ENCODE measurements around the gene MSRB3. TPM values are rescaled to one million over a fixed set of nuclear protein-coding genes. Genes with fewer than 3 reads are reported as not detected.
A peak's percentile ranks its signal among the peaks of the same experiment; 100 is the strongest.
"Not testable (repeated sequence)": the region's sequence is repeated elsewhere in the genome, so short reads cannot be mapped to it uniquely, and the experiment has no call there.

The MSRB3 gene
- polyA plus RNA-seq, 4 donors = 20.3 to 42.5 (median 23.9) TPM

GRCh38 chr12:65444996-65445395, 166.5 kb downstream of the MSRB3 start:
- no peak for DNase-seq (ENCODE audit: low read depth in 4 of 4, low spot score in 3 of 4)

GRCh38 chr12:65446901-65447300, 168.4 kb downstream of the MSRB3 start:
- DNase-seq (ENCODE audit: low read depth in 4 of 4, low spot score in 3 of 4) = no peak

DNA sequence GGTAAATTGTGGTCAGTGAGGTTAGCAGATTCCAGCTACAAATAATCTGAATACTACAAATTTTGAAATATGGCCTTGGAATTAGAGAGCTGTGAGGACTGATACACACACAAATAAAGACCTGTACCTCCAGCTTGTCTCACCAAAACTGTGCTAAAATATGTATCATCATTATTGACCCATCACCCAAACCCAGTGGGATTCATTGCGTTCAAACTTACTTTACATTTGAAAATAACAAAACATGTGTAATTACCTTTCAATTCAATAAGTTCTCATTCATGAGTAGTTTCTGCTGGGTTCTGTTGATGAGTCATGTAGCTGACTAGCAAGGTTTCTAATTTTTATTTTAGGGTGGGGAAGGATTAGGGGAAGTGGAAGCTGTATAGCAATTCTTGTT, 170.9 kb downstream of the MSRB3 start:
- DNase-seq (ENCODE audit: low read depth in 4 of 4, low spot score in 3 of 4) = no peak

- DNase-seq (ENCODE audit: low read depth in 4 of 4, low spot score in 3 of 4) = no peak
These were observed 172.1 kb downstream of the MSRB3 start for GRCh38 chr12:65450625-65451024.

GRCh38 chr12:65454115-65454787, 175.8 kb downstream of the MSRB3 start:
- DNase-seq (ENCODE audit: low read depth in 4 of 4, low spot score in 3 of 4) = no peak

- DNase-seq (ENCODE audit: low read depth in 4 of 4, low spot score in 3 of 4) = not testable (repeated sequence)
These were observed 178.9 kb downstream of the MSRB3 start for GRCh38 chr12:65457341-65457740.

- no peak for DNase-seq (ENCODE audit: low read depth in 4 of 4, low spot score in 3 of 4)
These were observed 180.2 kb downstream of the MSRB3 start for GRCh38 chr12:65458718-65459117.

GRCh38 chr12:65459545-65459944, 181.1 kb downstream of the MSRB3 start:
- DNase-seq (ENCODE audit: low read depth in 4 of 4, low spot score in 3 of 4) = no peak

GRCh38 chr12:65460063-65460462, 181.6 kb downstream of the MSRB3 start:
- no peak for DNase-seq (ENCODE audit: low read depth in 4 of 4, low spot score in 3 of 4)

DNA sequence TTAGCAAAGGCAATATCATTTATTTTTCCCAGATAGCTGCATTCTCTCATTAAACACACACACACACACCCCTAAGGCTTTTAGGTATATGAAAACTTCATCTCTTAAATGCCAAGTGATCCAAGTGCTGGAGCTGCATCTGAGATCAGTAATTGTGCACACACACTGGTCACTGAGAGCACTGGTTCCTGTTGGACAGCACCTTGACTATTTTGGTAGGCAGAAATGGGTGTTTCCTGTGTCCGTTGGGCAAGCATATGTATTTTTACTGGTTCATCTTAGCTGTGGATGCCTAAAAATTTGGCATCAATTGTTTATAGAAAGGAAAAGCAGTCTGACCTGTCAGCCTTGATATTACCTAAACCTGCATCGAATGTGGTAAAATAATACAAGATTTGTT, 182.5 kb downstream of the MSRB3 start:
- no peak for DNase-seq (ENCODE audit: low read depth in 4 of 4, low spot score in 3 of 4)

DNA sequence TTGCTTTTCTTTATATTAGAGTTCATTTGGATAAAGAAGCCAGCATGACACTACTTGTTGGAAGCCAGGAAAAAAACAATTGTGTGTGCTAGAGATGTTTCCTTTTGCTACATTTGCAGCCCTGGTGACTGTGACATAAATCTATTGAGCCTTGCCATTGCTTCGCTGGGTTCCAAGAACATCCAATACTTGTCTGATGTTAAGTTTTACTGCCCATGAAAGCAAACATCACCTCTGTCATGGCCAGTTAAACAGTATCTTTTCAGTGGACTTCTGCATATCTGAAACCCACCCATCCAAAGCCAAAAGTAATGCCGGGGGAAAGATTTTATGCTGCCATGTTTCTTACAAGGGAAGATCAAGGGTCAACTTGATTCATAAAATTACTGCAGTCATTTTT, 184.0 kb downstream of the MSRB3 start:
- peak in 3 of 4 donors; percentile 51 to 72 (median 58) for DNase-seq (ENCODE audit: low read depth in 4 of 4, low spot score in 3 of 4)

DNA sequence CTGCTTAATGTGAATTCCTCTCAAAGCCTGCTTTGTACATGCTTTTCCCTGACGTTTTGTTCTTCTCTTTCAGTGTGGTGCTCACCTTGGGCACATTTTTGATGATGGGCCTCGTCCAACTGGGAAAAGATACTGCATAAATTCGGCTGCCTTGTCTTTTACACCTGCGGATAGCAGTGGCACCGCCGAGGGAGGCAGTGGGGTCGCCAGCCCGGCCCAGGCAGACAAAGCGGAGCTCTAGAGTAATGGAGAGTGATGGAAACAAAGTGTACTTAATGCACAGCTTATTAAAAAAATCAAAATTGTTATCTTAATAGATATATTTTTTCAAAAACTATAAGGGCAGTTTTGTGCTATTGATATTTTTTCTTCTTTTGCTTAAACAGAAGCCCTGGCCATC, 184.6 kb downstream of the MSRB3 start:
- no peak for DNase-seq (ENCODE audit: low read depth in 4 of 4, low spot score in 3 of 4)

DNA sequence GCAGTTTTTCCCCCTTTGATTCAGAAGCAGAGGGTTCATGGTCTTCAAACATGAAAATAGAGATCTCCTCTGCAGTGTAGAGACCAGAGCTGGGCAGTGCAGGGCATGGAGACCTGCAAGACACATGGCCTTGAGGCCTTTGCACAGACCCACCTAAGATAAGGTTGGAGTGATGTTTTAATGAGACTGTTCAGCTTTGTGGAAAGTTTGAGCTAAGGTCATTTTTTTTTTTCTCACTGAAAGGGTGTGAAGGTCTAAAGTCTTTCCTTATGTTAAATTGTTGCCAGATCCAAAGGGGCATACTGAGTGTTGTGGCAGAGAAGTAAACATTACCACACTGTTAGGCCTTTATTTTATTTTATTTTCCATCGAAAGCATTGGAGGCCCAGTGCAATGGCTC, 185.1 kb downstream of the MSRB3 start:
- DNase-seq (ENCODE audit: low read depth in 4 of 4, low spot score in 3 of 4) = no peak

DNA sequence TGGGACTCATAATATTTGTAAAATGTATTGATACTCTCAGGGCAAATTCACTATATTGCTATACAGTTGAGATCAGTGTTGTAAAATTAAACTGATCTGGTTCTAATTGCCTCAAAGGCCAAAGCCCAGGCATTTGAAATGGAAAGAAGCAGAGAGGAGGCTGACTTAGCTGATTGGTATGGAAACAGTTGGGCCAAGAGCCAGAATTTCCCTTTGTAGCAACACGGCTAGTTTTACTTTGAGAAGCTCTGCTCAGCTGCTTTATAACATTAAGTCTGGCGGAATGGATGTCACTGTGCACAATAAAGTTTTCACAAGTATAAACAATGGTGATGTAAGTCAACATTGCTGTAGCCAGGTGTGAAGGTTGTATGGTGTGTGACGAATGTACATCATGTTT, 186.4 kb downstream of the MSRB3 start:
- peak in 2 of 4 donors; percentile 36 to 58 for DNase-seq (ENCODE audit: low read depth in 4 of 4, low spot score in 3 of 4)

GRCh38 chr12:65465766-65466547, 187.5 kb downstream of the MSRB3 start:
- no peak for DNase-seq (ENCODE audit: low read depth in 4 of 4, low spot score in 3 of 4)

- DNase-seq (ENCODE audit: low read depth in 4 of 4, low spot score in 3 of 4) = no peak
These were observed 188.4 kb downstream of the MSRB3 start for GRCh38 chr12:65466911-65467310.

DNA sequence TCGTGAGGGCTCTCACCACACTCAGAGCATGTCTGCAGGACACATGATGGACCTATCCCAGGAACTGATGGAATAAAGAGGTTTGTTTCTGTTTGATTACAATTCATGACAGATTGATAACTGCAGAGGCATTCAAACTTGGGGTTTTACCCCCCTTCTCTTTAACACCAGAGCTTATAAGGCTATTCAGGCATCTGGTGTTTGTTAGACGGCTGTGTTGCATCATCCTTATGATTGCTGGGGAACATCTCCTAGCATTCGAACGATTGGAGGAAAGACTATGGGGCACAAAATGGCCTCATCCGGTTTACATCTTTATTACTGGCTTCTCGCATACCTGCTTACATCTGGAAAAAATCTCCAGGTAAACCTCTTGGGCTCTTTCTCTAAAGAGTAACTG, 191.8 kb downstream of the MSRB3 start:
- DNase-seq (ENCODE audit: low read depth in 4 of 4, low spot score in 3 of 4) = no peak

- no peak for DNase-seq (ENCODE audit: low read depth in 4 of 4, low spot score in 3 of 4)
These were observed 193.6 kb downstream of the MSRB3 start for GRCh38 chr12:65472079-65472478.

DNA sequence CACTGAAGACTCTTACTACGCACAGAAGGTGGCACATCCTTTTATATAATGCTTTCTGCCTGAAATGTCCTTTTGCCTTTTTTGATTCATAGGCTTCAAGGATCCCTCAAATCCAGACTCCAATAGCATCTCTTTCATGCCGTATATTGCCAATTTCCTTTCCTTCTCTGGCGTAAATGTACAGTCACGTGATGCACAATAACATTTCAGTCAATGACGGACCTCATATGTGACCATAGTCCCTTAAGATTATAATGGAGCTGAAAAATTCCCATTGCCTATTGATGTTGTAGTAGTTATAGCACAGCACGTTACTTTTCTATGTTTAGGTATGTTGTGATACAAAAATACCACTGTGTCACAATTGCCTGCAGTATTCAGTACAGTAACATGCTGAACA, 196.3 kb downstream of the MSRB3 start:
- DNase-seq (ENCODE audit: low read depth in 4 of 4, low spot score in 3 of 4) = no peak

DNA sequence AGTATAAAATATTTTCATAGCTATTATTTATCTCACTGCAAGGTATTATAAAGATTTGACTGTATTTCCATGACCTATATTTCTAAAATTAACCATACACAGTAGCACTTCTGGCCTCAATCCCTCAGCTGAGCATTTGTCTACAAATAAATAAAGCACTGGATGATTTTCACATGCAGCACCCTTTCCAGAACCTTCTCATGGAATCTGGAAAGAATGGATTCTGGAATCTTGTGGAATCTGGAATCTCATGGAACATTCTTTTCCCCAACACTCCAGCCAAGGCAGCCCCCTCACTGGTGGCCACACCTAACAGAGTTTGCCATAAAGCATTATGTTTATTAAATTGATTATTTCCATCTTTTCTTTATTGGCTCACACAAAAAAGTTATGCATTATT, 199.2 kb downstream of the MSRB3 start:
- no peak for DNase-seq (ENCODE audit: low read depth in 4 of 4, low spot score in 3 of 4)

DNA sequence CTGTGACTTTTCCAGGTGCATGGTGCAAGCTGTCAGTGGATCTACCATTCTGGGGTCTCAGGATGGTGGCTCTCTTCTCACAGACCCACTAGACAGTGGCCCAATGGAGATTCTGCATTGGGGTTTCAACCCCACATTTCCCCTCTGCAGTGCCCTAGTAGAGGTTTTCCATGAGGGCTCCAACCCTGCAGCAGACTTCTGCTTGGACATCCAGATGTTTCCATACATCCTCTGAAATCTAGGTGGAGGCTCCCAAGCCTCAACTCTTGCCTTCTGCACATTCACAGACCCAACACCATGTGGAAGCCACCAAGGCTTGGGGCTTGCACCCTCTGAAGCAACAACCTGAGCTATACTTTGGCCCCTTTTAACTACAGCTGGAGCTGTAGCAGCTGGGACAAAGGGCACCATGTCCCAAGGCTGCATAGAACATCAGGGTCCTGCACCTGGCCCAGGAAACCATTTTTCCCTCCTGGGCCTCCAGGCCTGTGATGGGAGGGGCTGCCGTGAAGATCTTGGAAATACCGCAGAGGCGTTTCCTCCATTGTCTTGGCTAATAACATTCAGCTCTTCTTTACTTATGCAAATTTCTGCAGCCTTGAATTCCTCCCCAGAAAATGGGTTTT, 205.5 kb downstream of the MSRB3 start:
- not testable (repeated sequence) for DNase-seq (ENCODE audit: low read depth in 4 of 4, low spot score in 3 of 4)

DNA sequence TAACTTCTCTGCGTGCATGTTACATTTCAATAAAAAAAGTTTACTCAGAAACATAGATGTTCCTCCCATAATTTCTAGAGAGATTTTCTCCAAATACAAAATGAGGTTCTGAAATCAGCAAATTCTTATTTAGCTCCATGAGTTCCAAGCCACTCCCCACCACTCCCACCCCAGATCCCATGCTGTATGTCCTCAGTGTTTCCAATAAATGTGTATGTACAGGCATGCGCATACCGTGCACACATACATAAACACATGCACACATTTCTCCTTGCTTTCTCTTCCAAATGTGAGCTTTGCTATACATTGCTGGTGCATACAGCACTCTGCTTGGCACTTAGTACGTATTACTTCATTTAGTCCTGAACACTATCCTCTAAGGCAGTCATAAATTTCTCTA, 209.7 kb downstream of the MSRB3 start:
- DNase-seq (ENCODE audit: low read depth in 4 of 4, low spot score in 3 of 4) = no peak
